H9 (cell line): ENCODE measurements around the gene FRAT2. TPM values are rescaled to one million over a fixed set of nuclear protein-coding genes. Genes with fewer than 3 reads are reported as not detected.

ENCODE experiments used
- DNase-seq: peaks from one replicate; pipeline ENCODE4 v3.0.0-alpha.2; 2017
- H2AFZ ChIP-seq: one replicate; pipeline ENCODE4 v1.6.1; 2013; ENCODE audit warnings: mild to moderate bottlenecking, low read length, control low read depth, moderate library complexity
- H2AK5ac ChIP-seq: 2 replicates; pipeline ENCODE4 v1.6.1; 2013; ENCODE audit warnings: low read length, control low read depth, mixed read lengths; ENCODE audit not compliant: insufficient read length
- H2BK120ac ChIP-seq: one replicate; pipeline ENCODE4 v1.6.1; 2013; ENCODE audit warnings: low read depth, mild to moderate bottlenecking, low read length, control low read depth, inconsistent platforms; ENCODE audit not compliant: poor library complexity, severe bottlenecking
- H2BK12ac ChIP-seq: 2 replicates; pipeline ENCODE4 v1.6.1; 2013; ENCODE audit warnings: low read length, control low read depth, mixed read lengths, low read depth; ENCODE audit not compliant: insufficient read length
- H2BK15ac ChIP-seq: 2 replicates; pipeline ENCODE4 v1.6.1; 2013; ENCODE audit warnings: low read depth, low read length, control low read depth
- H2BK20ac ChIP-seq: one replicate; pipeline ENCODE4 v1.6.1; 2013; ENCODE audit warnings: low read depth, mild to moderate bottlenecking, low read length, control low read depth, inconsistent platforms; ENCODE audit not compliant: poor library complexity, severe bottlenecking
- H2BK5ac ChIP-seq: 2 replicates; pipeline ENCODE4 v1.6.1; 2013; ENCODE audit warnings: low read length, control low read depth, mixed read lengths; ENCODE audit not compliant: insufficient read length
- H3K14ac ChIP-seq: 2 replicates; pipeline ENCODE4 v1.6.1; 2013; ENCODE audit warnings: low read length, control low read depth; ENCODE audit not compliant: insufficient read depth
- H3K18ac ChIP-seq: 2 replicates; pipeline ENCODE4 v1.6.1; 2013; ENCODE audit warnings: low read depth, mild to moderate bottlenecking, mixed read lengths, low read length, control low read depth; ENCODE audit not compliant: insufficient read length
- H3K23ac ChIP-seq: 2 replicates; pipeline ENCODE4 v1.6.1; 2013; ENCODE audit warnings: low read length, control low read depth, mixed read lengths, low read depth; ENCODE audit not compliant: insufficient read length
- H3K23me2 ChIP-seq: 2 replicates; pipeline ENCODE4 v1.6.1; 2013; ENCODE audit warnings: low read depth, mild to moderate bottlenecking, mixed read lengths, low read length, control low read depth; ENCODE audit not compliant: insufficient read length, poor library complexity, severe bottlenecking
- H3K27ac ChIP-seq: 2 replicates; pipeline ENCODE4 v1.5.1; 2013; ENCODE audit warnings: low read length, control low read depth, mixed read lengths, low read depth; ENCODE audit not compliant: insufficient read length
- H3K27me3 ChIP-seq: 2 replicates; pipeline ENCODE4 v1.6.1; 2013; ENCODE audit warnings: low read length, control low read depth, inconsistent platforms; ENCODE audit not compliant: insufficient read depth
- H3K4ac ChIP-seq: 2 replicates; pipeline ENCODE4 v1.6.1; 2013; ENCODE audit warnings: low read depth, mild to moderate bottlenecking, control low read depth, inconsistent platforms, low read length, moderate library complexity
- H3K4me1 ChIP-seq: 2 replicates; pipeline ENCODE4 v1.6.1; 2013; ENCODE audit warnings: low read length, control low read depth, inconsistent platforms; ENCODE audit not compliant: insufficient read depth
- H3K4me2 ChIP-seq: 2 replicates; pipeline ENCODE4 v1.6.1; 2013; ENCODE audit warnings: low read length, control low read depth, mixed read lengths; ENCODE audit not compliant: insufficient read length, insufficient read depth
- H3K56ac ChIP-seq: 2 replicates; pipeline ENCODE4 v1.6.1; 2013; ENCODE audit warnings: low read depth, mild to moderate bottlenecking, mixed read lengths, low read length, control low read depth; ENCODE audit not compliant: insufficient read length
- H3K79me1 ChIP-seq: 2 replicates; pipeline ENCODE4 v1.6.1; 2013; ENCODE audit warnings: low read depth, mild to moderate bottlenecking, moderate library complexity, low read length, control low read depth, inconsistent platforms; ENCODE audit not compliant: insufficient read depth, poor library complexity, severe bottlenecking
- H3K79me2 ChIP-seq: 2 replicates; pipeline ENCODE4 v1.6.1; 2013; ENCODE audit warnings: low read length, control low read depth, inconsistent platforms; ENCODE audit not compliant: insufficient read depth
- H3K9ac ChIP-seq: 2 replicates; pipeline ENCODE4 v1.6.1; 2013; ENCODE audit warnings: low read length, control low read depth, mixed read lengths; ENCODE audit not compliant: insufficient read length; ENCODE audit errors: extremely low read depth
- H3K9me3 ChIP-seq: one replicate; pipeline ENCODE4 v1.6.1; 2013; ENCODE audit warnings: low read depth, low read length, inconsistent platforms; ENCODE audit not compliant: control insufficient read depth
- H3T11ph ChIP-seq: one replicate; pipeline ENCODE4 v1.6.1; 2013; ENCODE audit warnings: mild to moderate bottlenecking, low read length, control low read depth, inconsistent platforms
- H4K20me1 ChIP-seq: one replicate; pipeline ENCODE4 v1.6.1; 2013; ENCODE audit not compliant: control insufficient read depth, insufficient read length, insufficient read depth
- H4K5ac ChIP-seq: 2 replicates; pipeline ENCODE4 v1.6.1; 2013; ENCODE audit warnings: low read depth, mild to moderate bottlenecking, mixed read lengths, low read length, control low read depth; ENCODE audit not compliant: insufficient read length
- H4K8ac ChIP-seq: replicated peaks from 2 replicates; pipeline ENCODE4 v1.6.1; 2013; ENCODE audit warnings: low read length, control low read depth, mixed read lengths, low read depth; ENCODE audit not compliant: insufficient read length
- H4K91ac ChIP-seq: 2 replicates; pipeline ENCODE4 v1.6.1; 2013; ENCODE audit warnings: low read depth, mild to moderate bottlenecking, moderate library complexity, mixed read lengths, low read length, control low read depth; ENCODE audit not compliant: insufficient read length
- H3K27ac Mint-ChIP-seq, 3 experiments: 2 replicates in 2 of 3; 3 replicates in 1 of 3; pipeline ENCODE4 v1.8.0; 2020 to 2021; ENCODE audit warnings: mixed read lengths in 3 of 3, mild to moderate bottlenecking in 1 of 3, moderate library complexity in 1 of 3
- H3K27me3 Mint-ChIP-seq: 2 replicates; pipeline ENCODE4 v1.8.0; 2021; ENCODE audit warnings: low read depth, mild to moderate bottlenecking, moderate library complexity, mixed read lengths
- H3K36me3 Mint-ChIP-seq, 3 experiments: 2 replicates in 2 of 3; 3 replicates in 1 of 3; pipeline ENCODE4 v1.8.0; 2020 to 2021; ENCODE audit warnings: low read depth in 3 of 3, mixed read lengths in 3 of 3; ENCODE audit not compliant: insufficient read depth in 1 of 3
- H3K4me1 Mint-ChIP-seq, 2 experiments: 2 replicates each; pipeline ENCODE4 v1.8.0; 2020; ENCODE audit warnings: mixed read lengths in 2 of 2
- H3K4me3 Mint-ChIP-seq, 2 experiments: 2 replicates in 1 of 2; 3 replicates in 1 of 2; pipeline ENCODE4 v1.8.0; 2020 to 2021; ENCODE audit warnings: mild to moderate bottlenecking in 2 of 2, mixed read lengths in 2 of 2, moderate library complexity in 1 of 2
- H3K9me3 Mint-ChIP-seq, 2 experiments: 2 replicates in 1 of 2; 3 replicates in 1 of 2; pipeline ENCODE4 v1.8.0; 2020; ENCODE audit warnings: mild to moderate bottlenecking in 2 of 2, mixed read lengths in 2 of 2, moderate library complexity in 1 of 2
- CTCF ChIP-seq: fragments of 200-600 bp; sonication (generic); conservative IDR thresholded peaks from 3 replicates; pipeline ENCODE4 v1.8.0; 2021; ENCODE audit warnings: antibody characterized with exemption, mild to moderate bottlenecking
- WGBS: extraction: QIAGEN DNeasy Blood & Tissue Kit; methylation state at CpG from one replicate; pipeline ENCODE4 v1.1.7; 2013; ENCODE audit warnings: missing lambda C conversion rate, low lambda C conversion rate, mixed read lengths; ENCODE audit not compliant: insufficient read length; ENCODE audit errors: extremely low coverage; 5-methylcytosine and 5-hydroxymethylcytosine counted together
- total RNA-seq: library from RNA; stranded (reverse); gene quantifications from 2 replicates; pipeline ENCODE4 v1.2.1, GENCODE V29; 2021

FRAT2 gene
- total RNA-seq, 1 experiment from 2014 or later = 129 TPM

GRCh38 chr10:97331153-97331703 lies 3.3 kb downstream of the FRAT2 start:
- H3K27ac ChIP-seq = no peak overlapping the region
- H2BK5ac ChIP-seq = no peak overlapping the region
- peaks cover 2 to 3% of the 10 kb centered on the region in 2 experiments; a peak in 1 of 5 replicates for H3K9me3 Mint-ChIP-seq
- H2AK5ac ChIP-seq = no peak overlapping the region
- no peak overlapping the region for H3K9ac ChIP-seq
- no peak overlapping the region for H2BK15ac ChIP-seq
- WGBS = no CpG with 5 or more reads among the region's 6 CpGs
- H4K5ac ChIP-seq = no peak overlapping the region
- H2BK120ac ChIP-seq = no peak overlapping the region
- H3K79me1 ChIP-seq = peaks cover 4% of the 10 kb centered on the region
- H3K79me2 ChIP-seq = peaks cover 11% of the 10 kb centered on the region; the same call in 1 of the 2 replicates
- H3K23ac ChIP-seq = no peak overlapping the region
- peaks cover 20% of the 10 kb centered on the region for H3K23me2 ChIP-seq
- no peak overlapping the region for H4K8ac ChIP-seq
- H3K4me3 Mint-ChIP-seq = peak overlapping the region; percentile 95 to 96
- no peak overlapping the region for H2BK20ac ChIP-seq
- peaks cover 17 to 58% (median 48%) of the 10 kb centered on the region in 3 experiments for H3K36me3 Mint-ChIP-seq
- H3K14ac ChIP-seq = no peak overlapping the region
- TF ChIP-seq CTCF = no peak
- H4K20me1 ChIP-seq = no peaks in the 10 kb centered on the region
- H3K9me3 ChIP-seq = no peaks in the 10 kb centered on the region
- H3K27ac Mint-ChIP-seq = peak overlapping the region; percentile 6 to 65 (median 8); a peak in 4 of 7 replicates
- no peak overlapping the region for H3K18ac ChIP-seq
- H3T11ph ChIP-seq = no peak overlapping the region
- peaks cover 51 to 62% of the 10 kb centered on the region in 2 experiments for H3K4me1 Mint-ChIP-seq
- H3K27me3 ChIP-seq = no peaks in the 10 kb centered on the region
- H2AFZ ChIP-seq = no peak overlapping the region
- DNase-seq = no peak
- H3K4me1 ChIP-seq = peaks cover 12% of the 10 kb centered on the region
- no peak overlapping the region for H2BK12ac ChIP-seq
- H3K4me2 ChIP-seq = peak overlapping the region; percentile 80
- no peaks in the 10 kb centered on the region; the same call in 1 of the 2 replicates for H3K27me3 Mint-ChIP-seq
- no peak overlapping the region for H4K91ac ChIP-seq
- H3K4ac ChIP-seq = no peak overlapping the region
- H3K56ac ChIP-seq = no peak overlapping the region
